ES-I3 (cell line): ENCODE results near the gene CAPNS1.

Source experiments
- H3K36me3 ChIP-seq: 2 replicates; pipeline ENCODE4 v1.6.1; 2013; ENCODE audit warnings: mild to moderate bottlenecking, low read length, control low read depth, moderate library complexity; ENCODE audit not compliant: insufficient read depth
- H3K4me1 ChIP-seq: 2 replicates; pipeline ENCODE4 v1.6.1; 2013; ENCODE audit warnings: mild to moderate bottlenecking, control low read depth, low read length; ENCODE audit not compliant: insufficient read depth
- H3K9ac ChIP-seq: 2 replicates; pipeline ENCODE4 v1.6.1; 2013; ENCODE audit warnings: low read depth, mild to moderate bottlenecking, low read length, moderate library complexity
- H3K9me3 ChIP-seq: 2 replicates; pipeline ENCODE4 v1.6.1; 2013; ENCODE audit warnings: mild to moderate bottlenecking, low read length, moderate library complexity; ENCODE audit not compliant: control insufficient read depth, insufficient read depth

The CAPNS1 gene

GRCh38 chr19:36139473-36140303 is at the start of gene CAPNS1:
Gene CAPNS1, plus strand, starts transcription at chr19:36140066. Its CDS starts 946 bp downstream, at chr19:36141012.
- H3K4me1 ChIP-seq = no peaks in the 10 kb centered on the region; the same call in 1 of the 2 replicates
- peaks cover 12% of the 10 kb centered on the region for H3K36me3 ChIP-seq
- no peaks in the 10 kb centered on the region for H3K9me3 ChIP-seq
- peak within 1 kb of the TSS; percentile 86 for H3K9ac ChIP-seq

- no peaks in the 10 kb centered on the region for H3K4me1 ChIP-seq
- H3K9ac ChIP-seq = no peak overlapping the region
- H3K36me3 ChIP-seq = peaks cover 30% of the 10 kb centered on the region
- H3K9me3 ChIP-seq = no peaks in the 10 kb centered on the region
These were observed 48.8 kb upstream of the CAPNS1 start for GRCh38 chr19:36090910-36091695.

- Histone ChIP-seq H3K4me1 (no peaks in the 10 kb centered on the region), H3K9ac (no peak overlapping the region), H3K36me3 (peaks cover 25% of the 10 kb centered on the region), H3K9me3 (no peaks in the 10 kb centered on the region)
These were observed 47.3 kb upstream of the CAPNS1 start for GRCh38 chr19:36092566-36092965.

- no peaks in the 10 kb centered on the region for H3K9me3 ChIP-seq
- no peaks in the 10 kb centered on the region for H3K4me1 ChIP-seq
- no peak overlapping the region for H3K9ac ChIP-seq
- H3K36me3 ChIP-seq = peaks cover 19% of the 10 kb centered on the region
These were observed 46.7 kb upstream of the CAPNS1 start for GRCh38 chr19:36093146-36093662.

- no peaks in the 10 kb centered on the region for H3K4me1 ChIP-seq
- peaks cover 17% of the 10 kb centered on the region for H3K36me3 ChIP-seq
- H3K9me3 ChIP-seq = no peaks in the 10 kb centered on the region
- no peak overlapping the region for H3K9ac ChIP-seq
These were observed 46.2 kb upstream of the CAPNS1 start for GRCh38 chr19:36093687-36094086.

- no peak overlapping the region for H3K9ac ChIP-seq
- no peaks in the 10 kb centered on the region for H3K4me1 ChIP-seq
- H3K36me3 ChIP-seq = peaks cover 7% of the 10 kb centered on the region
- H3K9me3 ChIP-seq = no peaks in the 10 kb centered on the region
These were observed 42.8 kb upstream of the CAPNS1 start for GRCh38 chr19:36097036-36097435.

- no peaks in the 10 kb centered on the region for H3K9me3 ChIP-seq
- H3K36me3 ChIP-seq = peaks cover 18% of the 10 kb centered on the region
- no peaks in the 10 kb centered on the region for H3K4me1 ChIP-seq
- H3K9ac ChIP-seq = no peak overlapping the region
These were observed 40.6 kb upstream of the CAPNS1 start for GRCh38 chr19:36099166-36099785.

- Histone ChIP-seq H3K9ac (no peak overlapping the region), H3K4me1 (no peaks in the 10 kb centered on the region), H3K9me3 (no peaks in the 10 kb centered on the region), H3K36me3 (peaks cover 22% of the 10 kb centered on the region; the same call in 1 of the 2 replicates)
These were observed 39.4 kb upstream of the CAPNS1 start for GRCh38 chr19:36100476-36100875.

GRCh38 chr19:36101550-36102327 is 38.1 kb upstream of the CAPNS1 start:
- no peak overlapping the region for H3K9ac ChIP-seq
- H3K36me3 ChIP-seq = peaks cover 22% of the 10 kb centered on the region; the same call in 1 of the 2 replicates
- H3K9me3 ChIP-seq = no peaks in the 10 kb centered on the region
- H3K4me1 ChIP-seq = no peaks in the 10 kb centered on the region

- H3K36me3 ChIP-seq = peaks cover 22% of the 10 kb centered on the region; the same call in 1 of the 2 replicates
- H3K9me3 ChIP-seq = no peaks in the 10 kb centered on the region
- H3K4me1 ChIP-seq = no peaks in the 10 kb centered on the region
- no peak overlapping the region for H3K9ac ChIP-seq
These were observed 36.7 kb upstream of the CAPNS1 start for GRCh38 chr19:36103040-36103626.

GRCh38 chr19:36103842-36104552 is 35.9 kb upstream of the CAPNS1 start:
- no peaks in the 10 kb centered on the region for H3K4me1 ChIP-seq
- H3K9ac ChIP-seq = no peak overlapping the region
- no peaks in the 10 kb centered on the region for H3K9me3 ChIP-seq
- peaks cover 22% of the 10 kb centered on the region; the same call in 1 of the 2 replicates for H3K36me3 ChIP-seq

GRCh38 chr19:36106441-36106840 is 33.4 kb upstream of the CAPNS1 start:
- peaks cover 15% of the 10 kb centered on the region; the same call in 1 of the 2 replicates for H3K36me3 ChIP-seq
- H3K9ac ChIP-seq = no peak overlapping the region
- H3K4me1 ChIP-seq = peaks cover 5% of the 10 kb centered on the region; the same call in 1 of the 2 replicates
- no peaks in the 10 kb centered on the region for H3K9me3 ChIP-seq

- H3K9ac ChIP-seq = no peak overlapping the region
- H3K4me1 ChIP-seq = peaks cover 5% of the 10 kb centered on the region; the same call in 1 of the 2 replicates
- H3K36me3 ChIP-seq = peaks cover 15% of the 10 kb centered on the region; the same call in 1 of the 2 replicates
- H3K9me3 ChIP-seq = no peaks in the 10 kb centered on the region
These were observed 32.9 kb upstream of the CAPNS1 start for GRCh38 chr19:36106991-36107390.
